GM19351 (cell line): ENCODE data around the gene MT1B.

Experiments used
- ATAC-seq: cut with Tn5 transposase; IDR thresholded peaks from one replicate; pipeline ENCODE4 v1.9.1; 2021; ENCODE audit warnings: mild to moderate bottlenecking, moderate library complexity; ENCODE audit not compliant: unreplicated experiment

Gene MT1B

DNA sequence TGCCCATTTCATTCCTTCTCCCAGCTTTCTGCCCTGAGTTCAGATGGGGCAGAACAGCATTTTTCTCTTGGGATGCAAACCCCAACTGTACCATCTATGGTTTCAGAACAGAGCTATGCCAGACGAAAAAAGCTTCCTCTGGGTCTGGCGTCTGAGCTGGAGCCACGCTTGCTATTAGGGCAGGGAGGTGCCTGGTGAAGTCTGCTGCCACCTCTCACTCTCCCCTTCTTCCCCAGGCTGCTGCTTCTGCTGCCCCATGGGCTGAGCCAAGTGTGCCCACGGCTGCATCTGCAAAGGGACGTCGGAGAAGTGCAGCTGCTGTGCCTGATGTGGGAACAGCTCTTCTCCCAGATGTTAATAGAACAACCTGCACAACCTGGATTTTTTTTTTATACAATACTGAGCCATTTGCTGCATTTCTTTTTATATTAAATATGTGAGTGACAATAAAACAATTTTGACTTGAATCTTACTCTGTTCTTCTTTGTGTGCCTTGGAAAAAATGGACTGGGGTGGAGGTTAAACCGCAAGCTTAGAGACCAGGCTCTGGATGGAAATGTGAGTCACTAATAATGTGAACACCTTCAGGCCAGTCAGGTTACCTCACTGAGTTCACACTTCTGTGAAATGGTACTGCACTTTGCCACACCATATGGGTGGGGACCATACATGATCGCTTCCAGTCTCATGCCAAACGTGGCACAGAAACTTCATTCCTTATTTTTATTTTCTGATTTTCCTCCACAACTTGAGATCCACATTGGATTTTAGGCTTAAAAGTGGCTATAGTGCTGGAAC is 14.9 kb upstream of the MT1B start:
- ATAC-seq: no peak

DNA sequence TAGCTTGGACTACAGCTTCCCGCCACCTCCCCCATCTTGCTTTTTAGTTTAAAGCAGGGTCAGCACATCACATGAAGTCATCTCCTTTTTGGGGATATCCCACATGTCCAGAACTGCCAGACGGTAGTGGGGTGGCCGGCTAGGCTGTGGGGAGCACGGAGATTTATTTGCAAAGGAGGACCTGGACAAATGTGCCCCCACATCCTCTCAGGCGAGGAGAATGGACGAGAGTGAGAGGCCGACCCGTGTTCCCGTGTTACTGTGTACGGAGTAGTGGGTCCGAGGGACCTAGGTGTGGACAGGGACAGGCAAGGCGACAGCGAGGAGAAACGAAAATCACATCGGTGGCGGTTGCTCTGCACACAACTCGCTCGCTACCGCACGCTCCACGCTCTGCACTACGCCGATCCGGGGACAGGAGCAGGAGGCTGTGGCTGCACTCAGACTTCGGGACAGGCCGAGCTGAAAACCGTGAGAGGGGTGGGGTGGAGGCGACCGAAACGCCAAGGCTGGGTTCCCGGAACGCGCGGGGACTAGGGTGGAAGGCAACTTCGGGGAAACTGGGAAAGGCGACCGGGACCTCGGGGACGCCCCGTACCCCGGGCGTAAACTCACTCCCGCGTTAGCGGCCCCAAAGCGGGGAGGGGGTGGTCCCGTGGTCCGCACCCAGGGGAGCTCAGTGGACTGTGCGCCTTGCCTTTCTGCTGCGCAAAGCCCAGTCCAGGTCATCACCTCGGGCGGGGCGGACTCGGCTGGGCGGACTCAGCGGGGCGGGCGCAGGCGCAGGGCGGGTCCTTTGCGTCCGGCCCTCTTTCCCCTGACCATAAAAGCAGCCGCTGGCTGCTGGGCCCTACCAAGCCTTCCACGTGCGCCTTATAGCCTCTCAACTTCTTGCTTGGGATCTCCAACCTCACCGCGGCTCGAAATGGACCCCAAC is 13.6 kb upstream of the MT1B start, which contains the start of gene MT1A:
Gene MT1A, plus strand, starts transcription at position 853 of the 937 bp plus-strand sequence. Its CDS starts 73 bp downstream, at position 926.
- ATAC-seq: no peak

DNA sequence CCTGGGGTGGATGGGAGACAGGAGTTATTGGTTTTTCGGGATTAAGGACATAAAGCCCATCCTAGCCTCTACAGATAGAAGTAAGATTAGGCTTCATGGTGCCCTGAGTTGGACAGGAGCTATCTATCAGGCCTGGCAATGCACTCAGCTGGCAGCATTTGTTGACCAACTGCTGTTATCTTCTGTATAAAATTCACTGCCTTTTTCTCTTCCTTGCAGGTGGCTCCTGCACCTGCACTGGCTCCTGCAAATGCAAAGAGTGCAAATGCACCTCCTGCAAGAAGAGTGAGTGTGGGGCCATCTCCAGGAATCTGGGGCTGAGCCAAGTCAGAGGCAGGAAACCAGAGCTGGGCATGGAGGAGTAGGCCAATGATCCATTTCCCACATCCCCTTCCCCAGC is 12.6 kb upstream of the MT1B start:
- no peak for ATAC-seq

DNA sequence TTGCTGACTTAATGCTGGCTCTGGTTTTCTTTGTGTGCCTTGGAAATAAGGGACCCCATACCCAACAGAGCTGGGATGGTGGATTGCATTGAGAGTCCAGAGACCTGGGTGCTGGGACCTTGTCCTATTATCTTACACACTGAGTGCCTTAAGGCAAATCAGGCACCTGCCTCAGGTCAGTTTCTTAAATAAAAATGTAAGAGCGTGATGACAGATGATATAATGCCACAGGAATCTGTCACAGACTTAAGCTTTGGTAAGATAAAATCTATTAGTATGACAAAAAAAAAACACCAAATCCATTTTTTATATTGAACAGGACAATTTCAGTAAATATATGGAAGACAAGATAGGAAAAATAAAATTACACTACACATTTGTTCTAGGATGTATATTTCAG is 11.6 kb upstream of the MT1B start:
- ATAC-seq: no peak

DNA sequence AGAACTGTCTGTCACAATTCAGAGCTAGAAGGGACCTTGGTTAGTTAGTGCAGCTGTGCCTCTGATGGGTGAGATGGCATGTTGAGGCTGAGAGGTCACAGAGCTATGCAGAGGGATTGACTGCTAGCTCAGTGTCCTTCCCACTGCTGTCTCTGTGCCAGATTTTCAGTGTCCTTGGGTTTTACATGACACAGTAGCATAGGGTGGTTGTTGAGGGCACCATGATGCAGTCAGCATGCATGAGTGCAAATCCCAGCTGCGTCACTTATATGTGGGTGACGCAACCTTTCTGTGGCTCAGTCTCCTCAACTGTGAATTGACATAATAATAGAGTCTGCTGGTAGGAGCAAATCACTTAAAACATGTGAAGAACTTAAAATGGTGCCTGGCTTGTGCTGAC is 10.5 kb upstream of the MT1B start:
- no peak for ATAC-seq

DNA sequence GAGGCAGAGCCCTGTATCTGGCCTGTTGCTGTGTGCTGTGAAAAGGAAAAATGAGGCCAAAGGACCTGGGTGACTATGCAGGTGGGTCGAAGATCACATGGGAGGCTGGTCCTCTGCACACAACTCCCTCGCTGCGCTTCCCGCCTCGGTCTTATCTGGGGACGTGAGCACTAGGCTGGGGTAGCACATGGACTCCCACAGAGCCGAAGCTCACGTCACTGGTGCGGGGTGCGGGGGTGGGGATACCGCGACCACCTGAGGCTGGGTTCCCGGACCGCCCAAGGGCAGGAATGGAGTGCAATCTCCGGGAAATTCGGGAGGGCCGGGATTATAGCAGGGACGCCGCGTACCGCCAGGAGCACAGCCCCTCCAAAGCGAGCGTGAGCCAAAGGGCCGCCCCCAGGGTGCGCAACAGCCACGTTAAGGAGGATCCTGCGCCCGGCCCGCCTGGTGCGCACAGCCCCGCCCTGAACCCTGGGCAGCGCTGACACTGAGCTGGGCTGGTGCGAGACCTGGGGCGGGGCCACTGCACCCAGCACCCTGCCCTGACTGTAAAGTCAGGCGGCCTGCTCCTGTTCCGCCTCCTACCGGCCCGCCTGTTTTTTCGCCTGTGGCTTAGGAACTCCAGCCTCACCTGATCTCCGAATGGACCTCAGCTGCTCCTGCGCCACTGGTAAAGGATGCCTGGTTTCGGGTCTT is 8.5 kb upstream of the MT1B start:
- ATAC-seq: peak; percentile 89

DNA sequence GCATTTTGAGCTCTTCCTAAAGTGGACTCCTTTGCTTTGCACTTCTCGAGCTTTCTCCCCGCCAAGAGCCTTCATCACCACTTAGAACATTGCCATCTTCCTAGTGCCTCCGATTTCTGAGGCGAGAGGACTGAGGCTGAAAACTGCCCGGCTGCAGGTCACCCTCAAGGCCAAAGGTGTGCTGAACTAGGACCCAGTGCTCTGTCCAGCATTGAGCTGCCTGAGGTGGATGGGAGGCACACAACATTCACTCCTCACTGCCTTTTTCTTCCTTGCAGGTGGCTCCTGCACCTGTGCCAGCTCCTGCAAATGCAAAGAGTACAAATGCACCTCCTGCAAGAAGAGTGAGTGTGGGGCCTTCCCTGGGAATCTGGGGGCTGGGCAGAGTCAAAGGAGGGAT is 7.9 kb upstream of the MT1B start:
- no peak for ATAC-seq

DNA sequence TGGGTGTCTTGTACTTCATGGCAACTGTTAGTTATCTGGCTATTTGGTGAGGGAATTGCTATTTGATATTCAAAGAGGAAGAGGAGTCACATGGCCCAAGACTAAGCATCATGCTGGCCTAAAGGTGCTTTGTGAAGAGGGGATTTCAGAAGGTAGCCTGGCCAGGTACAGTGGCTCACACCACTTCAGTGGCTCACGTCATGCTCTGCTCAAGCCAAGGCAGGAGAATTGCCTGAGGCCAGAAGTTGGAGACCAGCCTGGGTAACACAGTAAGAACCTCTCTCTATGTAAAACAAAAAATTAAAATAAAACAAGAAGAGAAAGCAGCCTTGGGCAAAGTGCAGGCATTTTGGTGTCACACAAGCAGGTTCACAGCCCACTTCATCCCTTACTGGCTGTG is 6.4 kb upstream of the MT1B start:
- ATAC-seq: no peak

DNA sequence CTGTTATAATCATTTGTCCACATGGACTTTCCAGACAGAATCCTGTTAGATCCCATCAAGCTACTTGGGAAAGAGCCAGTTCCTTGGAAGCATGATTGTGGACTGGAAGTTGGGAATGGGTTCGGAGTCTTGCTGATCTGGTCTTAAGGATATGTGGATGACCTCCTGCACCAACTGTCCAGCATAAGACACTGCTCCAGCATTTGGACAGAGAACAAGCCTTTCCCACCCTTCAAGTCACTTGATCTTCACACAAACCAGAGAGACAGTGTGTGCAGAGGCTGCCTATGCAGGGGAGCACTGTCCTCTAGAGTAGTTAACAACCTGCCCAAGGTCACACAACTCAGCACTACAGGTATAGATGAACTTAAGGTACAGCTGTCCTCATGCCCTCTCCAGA is 5.8 kb upstream of the MT1B start:
- ATAC-seq: no peak

DNA sequence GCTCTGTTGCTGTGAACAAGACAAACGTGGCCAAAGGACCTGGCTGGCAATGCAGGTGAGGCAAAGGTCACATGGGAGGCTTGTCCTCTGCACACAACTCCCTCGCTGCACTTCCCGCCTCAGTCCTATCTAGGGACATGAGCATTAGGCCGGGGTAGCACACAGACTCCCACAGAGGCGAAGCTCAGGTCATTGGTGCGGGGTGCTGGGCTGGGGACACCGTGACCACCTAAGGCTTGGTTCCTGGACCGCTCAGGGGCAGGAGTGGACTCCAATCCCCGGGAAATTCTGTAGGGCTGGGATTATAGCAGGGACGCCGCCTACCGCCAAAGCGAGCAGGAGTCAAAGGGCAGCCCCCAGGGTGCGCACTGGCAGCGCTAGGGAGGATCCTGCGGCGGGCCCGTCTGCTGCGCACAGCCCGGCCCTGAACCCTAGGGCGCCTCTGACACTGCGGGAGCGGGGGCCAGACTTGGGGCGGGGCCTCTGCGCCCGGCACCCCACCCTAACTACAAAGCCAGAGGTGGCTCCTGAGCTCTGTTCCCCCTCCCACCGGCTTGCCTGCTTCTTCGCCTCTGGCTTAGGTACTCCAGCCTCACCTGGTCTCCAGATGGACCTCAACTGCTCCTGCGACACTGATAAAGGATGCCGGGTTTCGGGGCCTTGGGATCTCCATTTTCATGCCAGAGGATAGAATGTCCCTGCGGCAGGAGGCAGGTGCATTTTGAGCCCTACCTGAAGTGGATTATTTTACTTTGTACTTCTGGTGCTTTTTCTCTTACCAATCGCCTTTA is 3.9 kb upstream of the MT1B start:
- no peak for ATAC-seq

DNA sequence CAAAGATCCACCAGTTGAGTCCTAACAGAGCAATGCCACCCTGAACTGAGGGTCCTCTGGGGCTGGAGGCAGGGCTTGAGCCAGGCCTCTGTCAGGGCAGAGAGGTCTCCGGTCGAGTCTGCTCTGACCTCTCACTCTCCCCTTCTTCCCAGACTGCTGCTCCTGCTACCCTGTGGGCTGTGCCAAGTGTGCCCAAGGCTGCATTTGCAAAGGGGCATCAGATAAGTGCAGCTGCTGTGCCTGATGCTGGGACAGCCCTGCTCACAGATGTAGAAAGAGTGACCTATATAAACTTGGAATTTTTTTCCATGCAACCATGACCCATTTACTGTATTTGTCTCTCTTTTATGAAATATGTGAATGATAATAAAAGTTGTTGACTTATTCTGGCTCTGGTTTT is 2.4 kb upstream of the MT1B start:
- no peak for ATAC-seq

DNA sequence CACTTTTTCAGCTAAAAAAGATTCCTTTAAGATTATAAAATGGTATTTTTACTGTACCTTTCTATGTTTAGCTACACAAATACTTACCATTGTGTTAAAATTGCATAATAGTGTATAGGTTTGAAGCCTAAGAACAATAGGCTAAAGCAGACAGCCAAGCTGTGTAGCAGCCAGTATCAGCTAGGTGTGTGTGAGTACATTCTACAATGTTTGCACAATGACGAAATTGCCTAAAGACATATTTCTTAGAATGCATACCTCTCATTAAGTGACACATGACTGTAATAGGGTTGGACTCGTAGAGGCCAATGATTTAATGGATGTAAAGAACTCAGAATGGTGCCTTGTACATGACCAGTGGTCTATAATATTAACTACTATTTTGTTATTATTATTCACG is 1.9 kb upstream of the MT1B start:
- ATAC-seq: no peak

DNA sequence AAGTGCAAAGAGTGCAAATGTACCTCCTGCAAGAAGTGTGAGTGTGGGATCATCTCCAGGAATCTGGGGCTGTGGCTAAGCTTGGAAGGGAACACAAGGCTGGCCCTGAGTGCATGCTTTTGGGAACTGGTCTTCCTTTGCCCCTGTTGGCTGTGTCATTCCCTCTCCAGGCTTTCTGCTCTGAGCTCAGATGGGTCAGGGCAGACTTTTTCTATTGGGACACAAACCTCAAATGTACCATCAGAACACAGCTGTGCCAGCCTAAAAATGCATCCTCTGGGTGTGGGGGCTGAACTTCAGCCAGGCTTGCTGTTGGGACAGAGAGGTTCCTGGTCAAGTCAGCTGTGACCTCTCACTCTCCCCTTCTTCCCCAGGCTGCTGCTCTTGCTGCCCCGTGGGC is 914 bp downstream of the MT1B start:
- no peak for ATAC-seq

DNA sequence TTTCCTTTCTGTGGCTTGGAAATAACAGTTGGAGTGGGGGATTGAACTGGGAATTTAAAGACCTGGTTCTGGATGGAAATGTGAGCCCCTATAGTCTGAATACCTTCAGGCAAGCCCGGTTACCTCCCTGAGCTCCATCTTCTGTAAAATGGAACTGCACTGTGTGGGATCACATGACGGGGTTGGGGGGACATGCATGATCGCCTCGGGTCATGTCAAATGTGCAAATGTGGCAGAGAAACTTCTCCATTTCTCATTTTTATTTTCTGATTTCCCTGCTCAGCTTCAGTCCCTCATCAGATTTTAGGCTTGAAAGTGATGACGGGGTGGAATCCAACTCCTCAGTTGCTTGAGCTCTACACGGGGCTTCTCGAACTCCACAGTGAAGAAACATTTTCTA is 1.5 kb downstream of the MT1B start:
- ATAC-seq: no peak

DNA sequence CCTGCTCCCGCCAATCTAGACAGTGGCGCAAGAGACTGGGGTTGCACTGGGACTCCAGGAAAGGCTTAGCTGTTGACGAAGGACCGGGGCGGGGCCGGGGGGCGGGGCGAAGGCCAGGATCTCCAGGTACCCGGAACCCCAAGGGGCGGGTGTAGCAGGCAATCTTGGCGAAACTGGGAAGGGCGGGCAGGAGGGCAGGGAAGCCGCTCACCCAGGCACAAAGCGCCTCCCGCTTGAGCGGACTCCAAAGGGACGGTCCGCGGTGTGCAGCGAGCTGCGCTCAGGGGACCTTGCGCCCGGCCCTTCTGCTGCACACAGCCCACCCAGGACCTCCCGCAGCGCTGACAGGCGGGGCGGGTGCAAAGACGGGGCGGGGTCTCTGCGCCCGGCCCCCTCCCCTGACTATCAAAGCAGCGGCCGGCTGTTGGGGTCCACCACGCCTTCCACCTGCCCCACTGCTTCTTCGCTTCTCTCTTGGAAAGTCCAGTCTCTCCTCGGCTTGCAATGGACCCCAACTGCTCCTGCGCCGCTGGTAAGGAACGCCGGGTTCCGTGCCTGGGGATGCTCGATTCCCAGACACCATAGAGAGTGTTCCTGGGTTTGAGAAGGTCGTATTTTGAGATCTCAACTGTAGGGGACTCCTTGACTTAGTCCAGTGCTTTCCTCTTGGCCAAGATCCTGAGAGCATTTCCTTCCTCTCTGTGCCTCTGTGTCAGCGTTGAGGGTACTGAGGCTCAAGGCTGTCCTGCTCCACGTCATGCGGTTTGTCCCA is 6.1 kb downstream of the MT1B start, which contains the start of gene MT1F:
Gene MT1F, plus strand, starts transcription at position 405 of the 772 bp plus-strand sequence. Its CDS starts 100 bp downstream, at position 505.
- ATAC-seq: no peak

DNA sequence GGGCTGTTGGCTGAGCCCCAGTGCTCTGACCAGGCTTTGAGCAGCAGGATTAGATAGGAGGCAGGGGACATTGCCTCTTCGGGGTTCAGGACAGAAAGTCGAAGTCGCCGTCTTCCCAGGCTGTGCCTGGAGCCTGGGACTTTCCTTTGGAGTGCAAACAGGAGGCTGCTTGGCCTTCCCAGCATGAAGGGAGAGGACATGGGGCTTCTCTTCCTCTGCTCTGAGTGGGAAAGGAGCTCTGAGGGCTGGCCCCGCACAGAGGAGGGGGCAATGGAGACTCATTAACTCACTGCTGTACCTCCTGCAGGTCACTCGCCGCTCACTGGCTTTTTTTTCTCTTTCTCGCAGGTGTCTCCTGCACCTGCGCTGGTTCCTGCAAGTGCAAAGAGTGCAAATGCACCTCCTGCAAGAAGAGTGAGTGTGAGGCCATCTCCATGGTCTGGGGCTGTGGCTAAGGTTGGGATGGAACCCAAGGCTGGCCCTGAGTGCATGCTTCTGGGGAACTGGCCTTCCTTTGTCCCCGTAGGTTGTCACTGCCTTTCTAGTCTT is 6.7 kb downstream of the MT1B start:
- no peak for ATAC-seq

DNA sequence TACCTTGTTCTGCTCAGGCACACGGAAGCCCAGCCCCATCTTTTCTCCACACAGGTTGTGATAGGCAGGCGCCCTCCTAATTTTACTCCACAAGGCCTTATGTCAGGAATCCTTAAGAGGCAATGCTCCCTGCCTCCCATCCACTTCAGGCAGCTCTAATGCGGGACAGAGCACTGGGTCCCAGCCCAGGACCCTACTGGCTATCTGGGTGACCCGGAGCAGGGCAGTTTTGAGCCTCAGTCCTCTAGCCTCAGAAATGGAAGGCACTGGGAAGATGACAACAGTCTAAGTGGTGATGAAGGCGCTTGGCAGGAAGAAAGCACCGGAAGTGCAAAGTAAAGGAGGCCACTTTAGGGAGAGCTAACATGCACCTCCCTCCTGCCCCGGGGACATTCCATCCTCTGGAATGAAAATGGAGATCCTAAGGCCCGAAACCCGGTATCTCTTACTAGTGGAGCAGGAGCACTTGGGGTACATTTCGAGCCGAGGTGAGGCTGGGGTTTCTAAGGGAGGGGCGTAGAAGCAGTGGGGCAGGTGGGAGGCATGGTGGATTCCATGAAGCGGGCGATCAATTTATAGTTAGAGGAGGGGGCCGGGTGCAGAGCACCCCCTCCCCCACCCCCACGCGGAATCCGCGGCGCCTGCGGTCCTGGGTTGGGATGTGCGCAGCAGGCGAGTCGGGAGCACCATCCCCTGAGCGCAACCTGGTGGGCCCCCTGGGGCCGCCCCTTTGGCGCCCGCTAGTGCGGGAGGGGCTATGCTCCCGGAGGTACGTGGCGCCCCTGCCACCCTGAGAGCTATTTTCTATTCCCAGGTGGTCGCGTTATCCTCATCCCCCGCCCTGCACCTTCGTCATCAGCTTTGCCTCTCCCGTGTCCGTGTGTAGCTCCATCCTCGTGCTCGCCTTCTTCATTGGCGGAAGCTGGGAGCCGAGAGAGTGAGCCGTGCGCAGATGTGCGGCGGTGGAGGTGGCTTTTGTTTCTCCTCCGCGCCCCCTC is 11.0 kb downstream of the MT1B start:
- ATAC-seq: no peak

DNA sequence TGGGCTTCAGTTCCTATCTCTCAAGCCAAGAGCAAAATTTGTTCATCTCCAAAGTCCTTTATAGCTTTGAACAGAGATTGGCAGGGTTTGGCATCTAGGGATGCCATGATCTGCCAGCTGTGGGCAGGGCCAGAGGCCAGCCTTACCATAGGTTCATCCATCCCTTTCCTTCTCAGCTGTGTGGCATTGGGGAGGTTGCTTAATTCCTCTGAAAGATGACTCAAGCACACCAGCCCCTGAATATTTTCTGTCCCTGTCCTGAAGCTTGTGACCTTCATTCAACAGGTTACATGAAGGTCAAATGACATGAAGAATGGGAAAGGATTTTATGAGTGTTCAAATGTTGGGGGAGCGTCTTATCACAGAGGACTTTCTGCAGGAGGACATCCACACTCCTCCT is 12.8 kb downstream of the MT1B start:
- no peak for ATAC-seq
